Liver (tissue), 3 donors: Measurements from ENCODE around the gene RAD50.

Experiments used
- FOXA2 ChIP-seq: IDR thresholded peaks from 2 replicates; pipeline ENCODE4 v1.6.1; 2016; ENCODE audit warnings: antibody characterized with exemption
- HNF4G ChIP-seq: IDR thresholded peaks from 2 replicates; pipeline ENCODE4 v1.6.1; 2016; ENCODE audit warnings: antibody characterized with exemption
- NR2F2 ChIP-seq: IDR thresholded peaks from 2 replicates; pipeline ENCODE4 v1.6.1; 2016; ENCODE audit warnings: antibody characterized with exemption
- RAD21 ChIP-seq, 2 donors: IDR thresholded peaks; 2 replicates each; pipeline ENCODE4 v1.6.1; 2016; ENCODE audit warnings: antibody characterized with exemption in 2 of 2, mild to moderate bottlenecking in 2 of 2
- SP1 ChIP-seq: IDR thresholded peaks from 2 replicates; pipeline ENCODE4 v1.6.1; 2018; ENCODE audit warnings: antibody characterized with exemption, mild to moderate bottlenecking
- TAF1 ChIP-seq: conservative IDR thresholded peaks from 2 replicates; pipeline ENCODE4 v1.6.1; 2016; ENCODE audit warnings: antibody characterized with exemption, mild to moderate bottlenecking
- YY1 ChIP-seq: IDR thresholded peaks from 2 replicates; pipeline ENCODE4 v1.6.1; 2016; ENCODE audit warnings: antibody characterized with exemption, mild to moderate bottlenecking
- TF ChIP-seq, protein P1 (sequence below): fragments of 150-350 bp; IDR thresholded peaks from 2 replicates; pipeline ENCODE4 v1.5.1; 2017; ENCODE audit warnings: improper control_type of control experiment, low read depth, low read length; ENCODE audit not compliant: missing input control
- TF ChIP-seq, protein P2 (sequence below): IDR thresholded peaks from 2 replicates; pipeline ENCODE4 v1.6.1; 2016; ENCODE audit warnings: antibody characterized with exemption
- TF ChIP-seq, protein P3 (sequence below): IDR thresholded peaks from 2 replicates; pipeline ENCODE4 v1.6.1; 2016; ENCODE audit warnings: antibody characterized with exemption
- TF ChIP-seq, protein P4 (sequence below): IDR thresholded peaks from 2 replicates; pipeline ENCODE4 v1.6.1; 2016; ENCODE audit warnings: antibody characterized with exemption, mild to moderate bottlenecking
- TF ChIP-seq, protein P5 (sequence below): IDR thresholded peaks from 2 replicates; pipeline ENCODE4 v1.6.1; 2016; ENCODE audit warnings: antibody characterized with exemption
- donor health status: healthy.
- donor health status: healthy.

DNA sequence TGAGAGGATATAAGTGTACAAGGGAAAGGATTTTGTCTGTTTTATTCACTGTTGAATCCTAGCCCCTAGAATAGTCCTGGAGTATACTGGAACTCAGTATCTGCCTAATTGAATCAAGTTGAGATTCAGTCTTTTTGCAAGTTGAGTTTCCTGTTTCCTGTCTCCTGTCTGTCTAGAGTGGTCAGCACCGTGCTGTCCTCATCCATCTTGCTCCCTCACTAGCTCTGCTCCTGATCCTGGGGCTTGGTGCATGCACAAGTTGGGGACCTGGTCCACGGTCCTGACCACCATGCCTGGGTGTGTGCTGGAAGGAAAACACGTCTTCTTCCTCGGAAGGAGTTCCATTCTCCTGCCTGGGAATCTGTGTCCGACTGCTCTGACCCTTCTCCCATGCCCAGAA, 16.6 kb upstream of the RAD50 start:
- TF ChIP-seq, protein P1, sequence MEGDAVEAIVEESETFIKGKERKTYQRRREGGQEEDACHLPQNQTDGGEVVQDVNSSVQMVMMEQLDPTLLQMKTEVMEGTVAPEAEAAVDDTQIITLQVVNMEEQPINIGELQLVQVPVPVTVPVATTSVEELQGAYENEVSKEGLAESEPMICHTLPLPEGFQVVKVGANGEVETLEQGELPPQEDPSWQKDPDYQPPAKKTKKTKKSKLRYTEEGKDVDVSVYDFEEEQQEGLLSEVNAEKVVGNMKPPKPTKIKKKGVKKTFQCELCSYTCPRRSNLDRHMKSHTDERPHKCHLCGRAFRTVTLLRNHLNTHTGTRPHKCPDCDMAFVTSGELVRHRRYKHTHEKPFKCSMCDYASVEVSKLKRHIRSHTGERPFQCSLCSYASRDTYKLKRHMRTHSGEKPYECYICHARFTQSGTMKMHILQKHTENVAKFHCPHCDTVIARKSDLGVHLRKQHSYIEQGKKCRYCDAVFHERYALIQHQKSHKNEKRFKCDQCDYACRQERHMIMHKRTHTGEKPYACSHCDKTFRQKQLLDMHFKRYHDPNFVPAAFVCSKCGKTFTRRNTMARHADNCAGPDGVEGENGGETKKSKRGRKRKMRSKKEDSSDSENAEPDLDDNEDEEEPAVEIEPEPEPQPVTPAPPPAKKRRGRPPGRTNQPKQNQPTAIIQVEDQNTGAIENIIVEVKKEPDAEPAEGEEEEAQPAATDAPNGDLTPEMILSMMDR: no peak
- TF ChIP-seq, protein P2, sequence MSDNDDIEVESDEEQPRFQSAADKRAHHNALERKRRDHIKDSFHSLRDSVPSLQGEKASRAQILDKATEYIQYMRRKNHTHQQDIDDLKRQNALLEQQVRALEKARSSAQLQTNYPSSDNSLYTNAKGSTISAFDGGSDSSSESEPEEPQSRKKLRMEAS: no peak
- TF ChIP-seq RAD21 (IDR thresholded peaks at IDR 0.05) (no peak), TAF1 (no peak), FOXA2 (no peak), NR2F2 (no peak), HNF4G (no peak), YY1 (no peak), SP1 (no peak)
- TF ChIP-seq, protein P3, sequence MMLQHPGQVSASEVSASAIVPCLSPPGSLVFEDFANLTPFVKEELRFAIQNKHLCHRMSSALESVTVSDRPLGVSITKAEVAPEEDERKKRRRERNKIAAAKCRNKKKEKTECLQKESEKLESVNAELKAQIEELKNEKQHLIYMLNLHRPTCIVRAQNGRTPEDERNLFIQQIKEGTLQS: no peak
- TF ChIP-seq, protein P4, sequence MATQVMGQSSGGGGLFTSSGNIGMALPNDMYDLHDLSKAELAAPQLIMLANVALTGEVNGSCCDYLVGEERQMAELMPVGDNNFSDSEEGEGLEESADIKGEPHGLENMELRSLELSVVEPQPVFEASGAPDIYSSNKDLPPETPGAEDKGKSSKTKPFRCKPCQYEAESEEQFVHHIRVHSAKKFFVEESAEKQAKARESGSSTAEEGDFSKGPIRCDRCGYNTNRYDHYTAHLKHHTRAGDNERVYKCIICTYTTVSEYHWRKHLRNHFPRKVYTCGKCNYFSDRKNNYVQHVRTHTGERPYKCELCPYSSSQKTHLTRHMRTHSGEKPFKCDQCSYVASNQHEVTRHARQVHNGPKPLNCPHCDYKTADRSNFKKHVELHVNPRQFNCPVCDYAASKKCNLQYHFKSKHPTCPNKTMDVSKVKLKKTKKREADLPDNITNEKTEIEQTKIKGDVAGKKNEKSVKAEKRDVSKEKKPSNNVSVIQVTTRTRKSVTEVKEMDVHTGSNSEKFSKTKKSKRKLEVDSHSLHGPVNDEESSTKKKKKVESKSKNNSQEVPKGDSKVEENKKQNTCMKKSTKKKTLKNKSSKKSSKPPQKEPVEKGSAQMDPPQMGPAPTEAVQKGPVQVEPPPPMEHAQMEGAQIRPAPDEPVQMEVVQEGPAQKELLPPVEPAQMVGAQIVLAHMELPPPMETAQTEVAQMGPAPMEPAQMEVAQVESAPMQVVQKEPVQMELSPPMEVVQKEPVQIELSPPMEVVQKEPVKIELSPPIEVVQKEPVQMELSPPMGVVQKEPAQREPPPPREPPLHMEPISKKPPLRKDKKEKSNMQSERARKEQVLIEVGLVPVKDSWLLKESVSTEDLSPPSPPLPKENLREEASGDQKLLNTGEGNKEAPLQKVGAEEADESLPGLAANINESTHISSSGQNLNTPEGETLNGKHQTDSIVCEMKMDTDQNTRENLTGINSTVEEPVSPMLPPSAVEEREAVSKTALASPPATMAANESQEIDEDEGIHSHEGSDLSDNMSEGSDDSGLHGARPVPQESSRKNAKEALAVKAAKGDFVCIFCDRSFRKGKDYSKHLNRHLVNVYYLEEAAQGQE: no peak
- TF ChIP-seq, protein P5, sequence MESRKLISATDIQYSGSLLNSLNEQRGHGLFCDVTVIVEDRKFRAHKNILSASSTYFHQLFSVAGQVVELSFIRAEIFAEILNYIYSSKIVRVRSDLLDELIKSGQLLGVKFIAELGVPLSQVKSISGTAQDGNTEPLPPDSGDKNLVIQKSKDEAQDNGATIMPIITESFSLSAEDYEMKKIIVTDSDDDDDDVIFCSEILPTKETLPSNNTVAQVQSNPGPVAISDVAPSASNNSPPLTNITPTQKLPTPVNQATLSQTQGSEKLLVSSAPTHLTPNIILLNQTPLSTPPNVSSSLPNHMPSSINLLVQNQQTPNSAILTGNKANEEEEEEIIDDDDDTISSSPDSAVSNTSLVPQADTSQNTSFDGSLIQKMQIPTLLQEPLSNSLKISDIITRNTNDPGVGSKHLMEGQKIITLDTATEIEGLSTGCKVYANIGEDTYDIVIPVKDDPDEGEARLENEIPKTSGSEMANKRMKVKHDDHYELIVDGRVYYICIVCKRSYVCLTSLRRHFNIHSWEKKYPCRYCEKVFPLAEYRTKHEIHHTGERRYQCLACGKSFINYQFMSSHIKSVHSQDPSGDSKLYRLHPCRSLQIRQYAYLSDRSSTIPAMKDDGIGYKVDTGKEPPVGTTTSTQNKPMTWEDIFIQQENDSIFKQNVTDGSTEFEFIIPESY: no peak
